GM19328 (cell line): ENCODE data around the gene CP.

Experiments used
- ATAC-seq: cut with Tn5 transposase; IDR thresholded peaks from one replicate; pipeline ENCODE4 v1.9.1; 2021; ENCODE audit warnings: mild to moderate bottlenecking, moderate library complexity; ENCODE audit not compliant: unreplicated experiment

Gene CP

GRCh38 chr3:149186721-149187120 lies 34.9 kb downstream of the CP start:
- no peak for ATAC-seq

- no peak for ATAC-seq
These were observed 35.4 kb downstream of the CP start for GRCh38 chr3:149186219-149186618.

DNA sequence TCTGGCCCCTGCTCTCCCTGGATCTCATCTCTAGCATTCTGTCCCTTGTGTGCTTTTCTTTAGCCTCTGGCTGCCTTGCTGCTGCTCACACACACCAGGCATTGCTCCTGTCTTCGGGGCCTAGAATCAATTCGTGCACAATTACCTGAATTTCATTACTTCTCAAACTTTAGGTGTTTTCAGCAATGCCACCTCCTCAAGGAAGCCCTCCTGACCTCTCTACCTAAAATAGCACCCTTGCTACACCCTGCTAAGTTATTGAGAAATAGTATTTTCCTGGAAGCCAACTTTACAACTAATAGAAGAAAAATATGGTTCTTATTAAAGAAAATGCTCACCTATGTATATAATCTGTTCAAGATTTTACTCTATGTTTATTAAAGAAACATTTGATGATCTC lies 40.4 kb downstream of the CP start:
- no peak for ATAC-seq

DNA sequence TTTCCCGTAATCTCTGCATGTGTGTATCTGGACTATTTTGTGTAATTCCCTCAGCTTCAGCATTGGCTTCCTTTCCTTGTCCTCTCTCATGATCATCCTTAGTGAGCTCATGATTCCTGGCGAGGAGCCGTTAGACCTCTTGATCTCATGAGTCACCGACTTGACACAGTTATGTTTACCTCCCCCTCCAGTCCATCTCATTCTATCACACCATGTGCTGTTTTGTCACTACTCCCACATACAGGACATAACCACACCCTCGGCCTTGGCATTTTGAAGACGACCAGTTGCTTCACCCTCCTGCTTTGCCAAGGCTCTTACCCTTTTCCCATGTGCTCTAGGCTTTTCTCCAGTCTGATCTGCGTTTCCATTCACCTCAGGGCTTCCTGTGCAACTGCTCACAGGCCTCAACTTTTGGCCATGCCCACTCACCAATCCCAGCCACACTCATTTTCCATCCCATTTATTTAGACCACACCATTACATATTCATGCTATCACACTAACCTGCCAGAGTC lies 41.5 kb downstream of the CP start:
- no peak for ATAC-seq

DNA sequence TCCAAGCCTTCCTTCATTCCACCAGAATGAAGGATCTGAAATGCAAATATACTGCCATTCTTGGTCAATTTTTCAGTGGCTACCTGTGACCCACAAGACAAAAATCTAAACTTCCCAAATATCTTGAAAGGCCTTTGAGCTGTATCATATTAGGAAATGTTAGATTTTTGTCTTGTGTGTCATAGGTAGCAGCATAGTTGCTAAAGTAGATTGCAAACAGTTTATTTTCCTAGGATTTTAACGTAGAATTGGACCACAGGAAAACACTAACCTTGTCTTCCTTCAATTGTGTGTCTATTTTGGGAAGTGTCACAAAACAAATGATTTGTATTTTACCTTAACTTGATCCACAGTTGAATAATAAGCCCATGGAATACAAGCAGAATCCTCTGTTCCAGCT lies 42.4 kb downstream of the CP start:
- ATAC-seq = no peak

- no peak for ATAC-seq
These were observed 44.5 kb downstream of the CP start for GRCh38 chr3:149177122-149177521.

DNA sequence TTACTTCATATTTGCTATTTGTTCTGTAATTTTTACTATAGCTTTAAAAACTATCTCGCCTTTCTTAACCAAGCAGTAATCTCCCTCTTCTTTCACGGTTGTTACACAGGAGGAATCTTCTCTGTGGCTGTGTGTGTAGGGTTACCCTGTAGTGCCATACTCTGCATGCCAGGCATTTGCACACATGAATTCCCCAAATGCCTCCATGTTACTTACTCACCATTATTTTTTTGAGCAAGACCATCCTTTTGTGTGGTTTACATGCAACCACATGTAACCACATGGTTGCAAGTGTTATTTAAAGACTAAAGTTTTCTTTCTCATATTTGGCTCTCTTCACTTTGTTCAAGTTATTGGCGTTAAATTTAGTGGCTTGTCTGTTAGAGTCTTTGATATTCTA lies 46.7 kb downstream of the CP start:
- ATAC-seq = no peak

GRCh38 chr3:149170672-149171071 lies 51.0 kb downstream of the CP start:
- no peak for ATAC-seq

DNA sequence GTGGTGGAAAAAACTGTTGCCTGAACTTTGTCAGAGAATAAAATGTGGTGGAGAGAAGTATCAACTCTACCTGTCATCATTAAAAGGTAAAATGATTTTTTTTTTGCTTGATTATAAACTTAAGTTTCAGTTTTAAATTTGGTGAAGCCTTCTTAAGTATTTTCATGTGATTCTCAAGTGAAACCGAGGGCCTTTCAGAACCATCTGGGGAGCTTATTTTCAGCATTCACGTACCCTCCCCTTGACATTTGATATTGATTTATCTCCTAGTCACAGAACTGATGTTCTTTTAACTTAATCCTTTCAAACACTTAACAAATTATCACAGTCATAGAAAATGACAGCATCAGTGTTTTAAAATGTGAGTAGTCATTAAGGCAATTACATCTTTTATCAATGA lies 53.7 kb downstream of the CP start:
- no peak for ATAC-seq

GRCh38 chr3:149163066-149163465 lies 58.6 kb downstream of the CP start:
- no peak for ATAC-seq

DNA sequence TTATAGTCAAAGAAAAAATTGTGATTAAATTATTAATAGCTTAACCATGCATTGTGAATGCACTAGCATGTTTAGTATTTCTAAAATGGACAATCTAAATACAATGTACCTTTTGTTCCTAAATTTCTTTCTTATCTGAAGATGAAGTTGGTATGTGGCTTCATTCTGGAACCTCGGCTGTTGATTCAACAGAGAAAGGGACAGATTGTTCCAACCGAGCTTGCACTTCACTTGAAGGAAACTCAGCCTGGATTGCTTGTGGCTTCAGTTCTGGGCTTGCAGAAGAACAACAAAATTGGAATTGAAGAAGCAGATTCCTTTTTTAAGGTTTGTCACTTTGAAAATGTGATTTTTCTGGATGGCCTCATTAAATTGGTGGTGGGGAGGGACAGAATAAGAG lies 59.6 kb downstream of the CP start:
- no peak for ATAC-seq

GRCh38 chr3:149160754-149161300 lies 60.8 kb downstream of the CP start:
- no peak for ATAC-seq

GRCh38 chr3:149153402-149153801 lies 68.2 kb downstream of the CP start:
- no peak for ATAC-seq

GRCh38 chr3:149152420-149152819 lies 69.2 kb downstream of the CP start:
- peak; percentile 84 for ATAC-seq

DNA sequence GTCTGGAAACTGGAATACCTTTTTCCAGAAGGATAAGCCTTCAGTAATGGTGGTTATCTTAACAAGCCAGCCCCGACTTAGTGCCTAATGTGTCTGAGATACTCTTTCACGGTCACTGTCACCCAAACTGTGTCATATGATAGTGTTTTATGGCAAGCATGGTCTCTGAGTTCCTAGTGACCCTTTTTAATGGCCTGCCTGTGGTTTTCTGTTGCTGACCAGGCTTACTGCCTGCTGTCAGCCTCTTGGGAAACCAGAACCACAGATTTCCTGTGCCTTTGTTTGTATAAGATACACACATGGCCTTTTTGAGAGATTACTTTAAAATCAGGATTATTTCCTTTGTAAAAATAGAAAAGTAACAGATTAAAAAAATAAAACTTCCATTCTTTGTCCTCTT lies 69.8 kb downstream of the CP start:
- ATAC-seq = no peak

DNA sequence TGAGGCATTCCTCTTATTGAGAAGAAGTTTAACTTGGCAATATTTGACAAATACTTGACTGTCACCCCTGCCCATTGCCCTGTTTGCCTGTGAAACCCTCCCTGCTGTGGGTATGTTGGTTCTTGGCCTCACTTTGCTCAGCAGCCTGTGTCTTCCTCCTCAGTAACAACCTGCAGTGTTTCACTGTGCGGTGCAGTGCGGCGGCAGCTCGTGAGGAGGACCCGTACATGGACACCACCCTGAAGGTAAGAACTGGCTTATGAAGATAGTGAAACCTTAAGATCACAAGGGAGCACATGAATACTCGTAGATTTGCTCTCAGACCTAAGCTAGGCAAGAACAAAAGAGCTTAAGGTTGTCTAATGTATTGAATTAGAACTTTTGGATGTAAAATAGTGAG lies 71.2 kb downstream of the CP start:
- no peak for ATAC-seq

- ATAC-seq = peak; percentile 78
These were observed 75.7 kb downstream of the CP start for GRCh38 chr3:149145974-149146373.

DNA sequence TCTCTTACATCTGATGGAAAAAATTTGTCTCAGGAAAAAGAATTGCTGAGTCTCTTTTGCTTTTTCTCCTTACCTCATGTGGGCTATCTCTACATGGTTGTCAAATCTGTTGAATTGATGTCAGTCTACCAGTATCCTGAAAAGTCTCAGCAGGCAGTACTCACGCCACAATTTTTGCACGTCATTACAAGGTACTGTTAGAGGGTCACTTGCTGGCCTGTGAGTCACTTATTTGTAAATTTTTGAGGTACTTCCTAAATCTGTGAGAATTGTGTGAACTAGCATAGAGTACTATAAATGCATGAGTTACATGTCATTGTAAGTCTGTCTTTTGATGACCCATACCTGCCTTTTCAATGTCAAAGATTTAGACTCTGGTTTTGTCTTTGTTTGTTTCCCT lies 76.3 kb downstream of the CP start:
- ATAC-seq = no peak

GRCh38 chr3:149142682-149143081 lies 78.9 kb downstream of the CP start:
- ATAC-seq = no peak

GRCh38 chr3:149134575-149134974 lies 87.1 kb downstream of the CP start:
- ATAC-seq = no peak

- ATAC-seq = no peak
These were observed 90.0 kb downstream of the CP start for GRCh38 chr3:149131589-149131988.

DNA sequence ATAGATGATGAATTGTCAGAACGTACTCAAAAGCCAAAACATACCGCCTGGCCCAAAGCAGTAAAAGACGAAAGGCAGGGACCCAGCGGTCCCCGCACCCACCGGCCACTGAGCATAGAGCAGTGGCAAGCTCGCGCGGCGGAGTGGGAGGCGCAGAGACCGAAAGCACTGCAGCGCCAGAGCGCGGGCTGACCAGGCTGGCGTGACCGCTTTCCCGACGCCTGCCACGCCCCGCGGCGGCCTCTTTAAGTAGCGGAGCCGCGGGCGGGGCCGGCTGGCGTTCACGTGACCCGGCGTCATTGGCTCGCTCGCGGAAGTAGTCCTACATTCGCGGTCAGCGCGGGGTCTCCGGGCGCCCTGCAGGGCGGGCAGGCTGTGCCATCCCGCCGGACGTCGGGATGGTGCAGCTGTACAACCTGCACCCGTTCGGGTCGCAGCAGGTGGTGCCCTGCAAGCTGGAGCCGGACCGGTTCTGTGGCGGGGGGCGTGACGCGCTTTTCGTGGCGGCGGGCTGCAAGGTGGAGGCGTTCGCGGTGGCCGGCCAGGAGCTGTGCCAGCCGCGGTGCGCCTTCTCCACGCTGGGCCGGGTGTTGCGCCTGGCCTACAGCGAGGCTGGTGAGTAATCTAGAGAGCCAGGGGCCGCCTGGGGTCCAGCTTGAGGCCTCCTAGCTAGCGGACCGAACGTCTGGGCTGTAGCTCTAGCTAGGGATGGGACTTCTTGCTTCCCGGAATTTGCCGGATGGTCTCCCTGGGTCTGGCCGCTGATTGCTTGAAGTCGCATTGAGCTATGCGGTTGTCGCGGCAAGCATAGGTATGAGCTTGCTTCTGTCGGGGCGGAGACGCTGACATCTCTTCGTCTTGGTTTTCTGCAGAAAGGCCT lies 92.1 kb downstream of the CP start, which contains the start of gene HPS3:
Gene HPS3, plus strand, starts transcription at position 313 of the 880 bp plus-strand sequence. Its CDS starts 86 bp downstream, at position 399.
- peak; percentile 94 for ATAC-seq
